ENCODE results near the gene BIVM.
"Not testable (repeated sequence)": the region's sequence is repeated elsewhere in the genome, so short reads cannot be mapped to it uniquely, and the experiment has no call there.

The BIVM gene

GRCh38 chr13:102798581-102799425 lies at the start of gene BIVM, which contains the start of gene POGLUT2:
BIVM (plus strand) TSS chr13:102799119; CDS start chr13:102807268, 8,149 bp downstream.
POGLUT2 (minus strand) TSS chr13:102798976; CDS start chr13:102798670, 306 bp downstream.
- DNase-seq (ENCODE audit: low read depth), result peak; percentile 61

GRCh38 chr13:102751886-102752285 lies 47.0 kb upstream of the BIVM start:
- DNase-seq (ENCODE audit: low read depth), result no peak

GRCh38 chr13:102757006-102757405 lies 41.9 kb upstream of the BIVM start:
- DNase-seq (ENCODE audit: low read depth), result no peak

- DNase-seq (ENCODE audit: low read depth), result no peak
These were observed 40.1 kb upstream of the BIVM start for GRCh38 chr13:102758842-102759241.

GRCh38 chr13:102761071-102761470 lies 37.8 kb upstream of the BIVM start:
- DNase-seq (ENCODE audit: low read depth), result no peak

GRCh38 chr13:102763741-102764140 lies 35.2 kb upstream of the BIVM start:
- no peak for DNase-seq (ENCODE audit: low read depth)

GRCh38 chr13:102768909-102769308 lies 30.0 kb upstream of the BIVM start:
- DNase-seq (ENCODE audit: low read depth), result no peak

- DNase-seq (ENCODE audit: low read depth), result no peak
These were observed 29.2 kb upstream of the BIVM start for GRCh38 chr13:102769679-102770078.

- no peak for DNase-seq (ENCODE audit: low read depth)
These were observed 28.5 kb upstream of the BIVM start for GRCh38 chr13:102770435-102770834.

- DNase-seq (ENCODE audit: low read depth), result no peak
These were observed 27.4 kb upstream of the BIVM start for GRCh38 chr13:102771298-102772041.

GRCh38 chr13:102772042-102772425 lies 26.9 kb upstream of the BIVM start:
- no peak for DNase-seq (ENCODE audit: low read depth)

GRCh38 chr13:102773441-102774213 lies 25.3 kb upstream of the BIVM start, which contains the start of gene TEX30:
TEX30 (minus strand) TSS chr13:102773786; CDS start chr13:102770026, 3,760 bp downstream.
- DNase-seq (ENCODE audit: low read depth), result peak; percentile 26

GRCh38 chr13:102774214-102774568 lies 24.7 kb upstream of the BIVM start:
- DNase-seq (ENCODE audit: low read depth), result no peak

GRCh38 chr13:102774591-102775520 lies 24.1 kb upstream of the BIVM start:
- no peak for DNase-seq (ENCODE audit: low read depth)

GRCh38 chr13:102776271-102776670 lies 22.6 kb upstream of the BIVM start:
- DNase-seq (ENCODE audit: low read depth), result no peak

GRCh38 chr13:102777736-102778135 lies 21.2 kb upstream of the BIVM start:
- no peak for DNase-seq (ENCODE audit: low read depth)

GRCh38 chr13:102779436-102780159 lies 19.3 kb upstream of the BIVM start:
- DNase-seq (ENCODE audit: low read depth), result no peak

- DNase-seq (ENCODE audit: low read depth), result not testable (repeated sequence)
These were observed 18.3 kb upstream of the BIVM start for GRCh38 chr13:102780656-102781055.

GRCh38 chr13:102781591-102781990 lies 17.3 kb upstream of the BIVM start:
- DNase-seq (ENCODE audit: low read depth), result no peak

GRCh38 chr13:102784483-102784882 lies 14.4 kb upstream of the BIVM start:
- DNase-seq (ENCODE audit: low read depth), result no peak

GRCh38 chr13:102788683-102789082 lies 10.2 kb upstream of the BIVM start:
- no peak for DNase-seq (ENCODE audit: low read depth)

All from GM04503 (cell line).